ENCODE results near the gene ACTR1A.
A peak's percentile ranks its signal among the peaks of the same experiment; 100 is the strongest.

ACTR1A gene

DNA sequence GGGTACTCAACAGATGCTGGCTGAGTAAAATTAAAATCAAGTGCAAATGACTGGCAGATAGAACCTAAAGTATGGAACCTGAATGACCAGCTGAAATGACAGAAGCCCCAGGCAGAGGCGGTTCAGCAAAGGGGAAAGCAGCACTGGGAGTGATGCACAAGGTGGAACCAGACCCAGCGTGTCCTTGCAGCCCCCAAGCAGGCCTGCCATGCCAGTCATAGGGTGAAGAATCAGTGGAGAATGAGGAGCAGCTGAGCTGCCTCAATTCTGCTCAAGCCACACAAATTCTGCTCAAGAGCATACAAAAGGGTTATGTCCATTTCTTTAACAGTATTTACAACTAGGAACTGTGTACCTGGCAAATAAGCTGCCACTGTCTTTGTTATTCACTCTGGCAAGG, 8.7 kb downstream of the ACTR1A start:
- in situ Hi-C loops (cut with MboI; ENCODE audit: low pct_unique_long_range_greater_than_20kb, low sequenced_read_pairs), result loop anchor here (25.0 kb wide), 1 partner anchor 256 kb away; the partner anchor contains the start of genes ELOVL3, GBF1 and PITX3

DNA sequence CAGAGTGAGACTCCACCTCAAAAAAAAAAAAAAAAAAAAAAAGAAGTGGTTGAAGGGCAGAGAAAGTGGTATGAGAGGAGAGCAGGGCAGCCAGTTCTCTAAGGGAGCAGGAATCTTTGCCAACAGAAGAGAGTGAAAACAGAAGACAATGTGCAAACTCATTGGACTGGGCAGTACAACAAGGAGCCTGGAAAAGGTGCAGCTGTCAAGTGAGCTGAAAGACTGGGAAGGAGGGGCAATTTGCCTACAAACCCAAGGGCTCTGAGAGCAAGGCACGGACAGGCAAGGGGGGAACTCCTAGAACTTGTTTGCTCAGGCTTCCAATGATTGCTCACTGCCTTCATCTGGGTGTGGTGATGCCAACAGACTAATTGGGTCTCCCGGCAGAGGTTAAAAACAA, 9.5 kb downstream of the ACTR1A start:
- in situ Hi-C loops (cut with MboI; ENCODE audit: low pct_unique_long_range_greater_than_20kb, low sequenced_read_pairs), result loop anchor here (25.0 kb wide), 1 partner anchor 256 kb away; the partner anchor contains the start of genes ELOVL3, GBF1 and PITX3
- no peak for DNase-seq

More for the DNA sequence above, 8.7 kb downstream of the ACTR1A start:
- no peak for DNase-seq

DNA sequence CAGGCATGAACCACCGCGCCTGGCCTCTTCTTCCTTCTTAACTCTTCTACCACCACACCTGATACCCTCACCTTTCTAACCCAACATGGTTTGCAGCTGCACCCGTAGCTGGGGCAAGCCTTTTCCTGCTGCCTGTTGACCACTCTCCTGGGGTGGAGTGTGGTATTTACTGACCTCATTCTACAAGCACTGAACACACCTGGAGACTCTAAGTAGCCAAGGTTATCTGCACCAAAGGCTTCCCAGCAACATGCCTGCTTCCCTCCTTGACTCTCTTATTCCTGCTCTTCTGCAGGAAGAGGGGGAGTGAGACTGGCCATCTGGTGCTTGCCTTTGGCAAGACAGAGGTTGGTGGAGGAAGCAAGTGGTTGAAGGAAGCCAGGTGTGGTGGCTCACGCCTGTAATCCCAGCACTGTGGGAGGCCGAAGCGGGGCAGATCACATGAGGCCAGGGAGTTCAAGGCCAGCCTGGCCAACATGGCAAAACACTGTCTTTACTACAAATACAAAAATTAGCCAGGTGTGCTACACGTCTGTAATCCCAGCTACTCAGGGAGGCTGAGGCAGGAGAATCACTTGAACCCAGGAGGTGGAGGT, 10.1 kb downstream of the ACTR1A start:
- no peak for DNase-seq
- in situ Hi-C loops (cut with MboI; ENCODE audit: low pct_unique_long_range_greater_than_20kb, low sequenced_read_pairs), result loop anchor here (25.0 kb wide), 1 partner anchor 255 kb away; the partner anchor contains the start of genes ELOVL3, GBF1 and PITX3

DNA sequence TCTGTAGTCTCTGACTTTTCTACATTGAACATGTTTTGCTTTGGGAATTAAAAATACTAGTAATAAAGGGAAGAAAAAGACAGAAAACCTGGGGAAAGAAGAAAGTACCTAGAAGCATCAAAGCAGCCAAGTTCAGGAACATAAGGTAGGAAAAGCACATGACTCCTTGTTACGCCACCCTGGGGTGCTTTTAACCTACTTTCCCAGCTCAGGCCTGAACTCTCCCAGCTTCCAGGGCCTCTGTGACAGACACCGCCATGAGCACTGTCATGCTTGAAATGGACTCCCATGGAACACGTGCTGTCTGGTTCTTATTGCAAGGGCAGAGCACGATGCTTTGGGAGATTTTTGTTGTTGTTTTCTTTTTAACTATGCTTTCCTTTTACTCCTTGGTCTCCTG, 11.4 kb downstream of the ACTR1A start:
- in situ Hi-C loops (cut with MboI; ENCODE audit: low pct_unique_long_range_greater_than_20kb, low sequenced_read_pairs), result loop anchor here (25.0 kb wide), 1 partner anchor 254 kb away; the partner anchor contains the start of genes ELOVL3, GBF1 and PITX3
- no peak for DNase-seq

DNA sequence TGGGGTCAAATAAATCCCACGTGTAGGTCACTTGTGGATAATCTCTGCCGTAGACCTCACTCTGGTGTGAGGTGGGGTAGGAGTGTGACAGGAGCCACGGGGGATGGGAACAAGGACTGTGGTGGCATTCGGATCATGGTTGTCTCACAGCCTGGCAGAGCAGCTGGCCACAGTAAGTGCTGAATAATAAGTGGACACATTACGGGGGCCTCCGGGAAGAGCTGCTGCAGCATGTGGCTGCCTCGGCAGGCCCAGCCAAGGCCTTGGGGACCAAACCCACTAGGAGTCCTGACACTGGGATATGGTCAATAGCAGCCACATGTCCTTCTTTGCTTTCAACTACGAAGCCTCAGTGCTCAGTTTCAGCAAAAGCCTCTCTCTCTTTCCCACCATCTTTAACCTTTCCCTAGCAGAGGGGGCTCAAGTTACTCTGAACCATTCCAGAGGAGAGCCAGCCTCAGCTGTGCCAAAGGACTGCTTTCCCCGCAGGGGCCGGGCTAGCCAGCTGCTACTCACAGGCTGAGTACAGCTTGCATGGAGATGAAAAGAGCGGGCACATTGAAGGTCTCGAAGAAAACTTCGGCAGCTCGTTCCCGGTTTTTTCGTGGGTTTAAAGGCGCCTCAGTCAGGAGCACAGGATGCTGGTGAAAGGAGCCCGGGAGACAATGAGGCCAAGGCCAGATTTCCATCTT, 17.3 kb downstream of the ACTR1A start:
- in situ Hi-C loops (cut with MboI; ENCODE audit: low pct_unique_long_range_greater_than_20kb, low sequenced_read_pairs), result loop anchor here (25.0 kb wide), 1 partner anchor 248 kb away; the partner anchor contains the start of genes ELOVL3, GBF1 and PITX3
- no peak for DNase-seq

DNA sequence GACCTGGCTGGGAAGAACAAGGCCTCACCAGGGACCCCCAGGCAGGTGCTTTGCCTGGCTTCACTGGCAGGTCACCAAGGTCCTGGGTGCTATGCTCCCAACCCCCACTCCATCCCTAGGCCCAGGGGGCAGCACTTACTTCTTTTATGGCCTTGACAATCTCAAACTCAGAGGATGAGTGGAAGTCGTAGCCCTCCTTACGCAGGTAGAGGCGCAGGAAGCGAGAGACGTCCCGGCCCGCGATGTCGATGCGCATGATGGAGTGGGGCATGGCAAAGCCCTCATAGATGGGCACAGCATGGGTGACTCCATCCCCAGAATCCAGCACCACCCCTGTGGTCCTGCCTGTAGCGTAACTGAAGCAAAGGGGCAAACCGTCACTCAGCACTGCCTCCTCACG, 18.5 kb downstream of the ACTR1A start:
- in situ Hi-C loops (cut with MboI; ENCODE audit: low pct_unique_long_range_greater_than_20kb, low sequenced_read_pairs), result loop anchor here (25.0 kb wide), 1 partner anchor 247 kb away; the partner anchor contains the start of genes ELOVL3, GBF1 and PITX3
- no peak for DNase-seq

DNA sequence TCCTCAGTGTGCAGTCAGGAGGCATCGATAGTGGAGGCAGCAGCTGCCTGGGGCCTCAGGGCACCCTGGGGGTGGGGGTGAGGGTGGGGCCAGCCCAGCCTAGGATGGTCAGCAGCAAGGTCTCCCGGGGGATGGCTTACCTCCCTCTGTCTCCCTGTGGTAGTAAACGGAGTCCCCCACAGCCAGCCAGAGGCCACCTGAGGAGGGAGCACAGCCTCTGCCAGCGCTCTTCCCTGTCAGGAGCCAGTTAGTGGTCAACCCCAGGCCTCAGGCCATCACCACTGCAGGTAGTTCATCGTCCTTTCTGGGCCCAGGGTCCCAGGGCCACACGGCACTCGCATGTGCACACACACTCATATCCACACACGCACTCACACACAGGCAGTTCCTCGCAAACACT, 22.1 kb downstream of the ACTR1A start:
- in situ Hi-C loops (cut with MboI; ENCODE audit: low pct_unique_long_range_greater_than_20kb, low sequenced_read_pairs), result loop anchor here (25.0 kb wide), 1 partner anchor 243 kb away; the partner anchor contains the start of genes ELOVL3, GBF1 and PITX3
- no peak for DNase-seq

DNA sequence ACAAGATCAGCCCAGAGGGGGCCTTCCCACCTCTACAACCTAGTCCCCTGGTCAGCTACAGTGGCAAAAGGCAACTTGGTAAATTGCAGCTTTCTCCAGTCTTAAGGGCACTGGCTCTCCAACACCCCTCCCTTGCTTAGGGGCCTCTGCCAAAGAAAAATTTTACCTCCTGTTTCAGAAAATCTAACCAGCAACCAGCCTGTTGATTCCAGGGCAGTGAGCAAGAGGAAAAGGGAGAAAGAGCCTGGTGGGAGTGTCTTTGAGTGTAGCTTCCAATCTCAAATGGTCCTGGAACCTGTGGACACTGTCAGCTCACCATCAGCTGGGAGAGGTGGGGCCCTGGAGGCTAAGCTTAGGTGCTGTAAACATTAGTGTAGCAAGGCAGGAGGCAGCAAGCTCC, 22.9 kb downstream of the ACTR1A start:
- DNase-seq, result no peak
- in situ Hi-C loops (cut with MboI; ENCODE audit: low pct_unique_long_range_greater_than_20kb, low sequenced_read_pairs), result loop anchor here (25.0 kb wide), 1 partner anchor 242 kb away; the partner anchor contains the start of genes ELOVL3, GBF1 and PITX3

DNA sequence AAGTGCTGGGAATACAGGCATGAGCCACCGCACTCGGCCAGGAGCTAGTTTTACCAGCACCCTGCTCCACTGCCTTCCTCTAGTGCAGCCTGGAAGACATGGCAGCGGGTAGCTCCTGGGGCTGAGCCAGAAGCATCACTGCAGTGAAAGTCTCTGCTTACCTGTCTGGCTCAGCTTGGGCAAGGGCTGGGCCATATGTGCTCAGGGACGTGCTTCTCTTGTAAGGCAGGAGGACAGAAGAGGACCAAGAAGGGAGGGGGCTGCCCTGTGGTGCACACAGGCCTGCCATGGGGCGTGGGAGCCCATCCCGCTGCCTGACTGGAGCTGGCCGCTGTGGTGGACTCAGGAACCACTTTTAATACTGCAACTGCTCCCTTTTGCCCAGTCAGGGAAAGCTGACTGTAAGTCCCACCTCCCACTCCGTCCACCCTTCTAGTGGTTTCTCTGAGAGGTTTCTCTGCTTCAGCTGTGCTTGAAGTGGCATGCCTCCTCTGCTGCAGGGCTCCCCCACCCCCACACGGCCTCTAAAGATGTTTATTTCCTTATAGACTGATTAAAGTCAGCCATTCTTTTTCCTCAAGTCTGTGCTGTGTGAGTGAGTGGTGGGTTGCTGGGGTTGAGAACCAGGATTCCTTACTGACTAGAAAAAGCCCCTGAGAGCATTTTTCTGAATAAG, 25.9 kb downstream of the ACTR1A start:
- DNase-seq, result no peak
- in situ Hi-C loops (cut with MboI; ENCODE audit: low pct_unique_long_range_greater_than_20kb, low sequenced_read_pairs), result loop anchor here (25.0 kb wide), 1 partner anchor 239 kb away; the partner anchor contains the start of genes ELOVL3, GBF1 and PITX3

DNA sequence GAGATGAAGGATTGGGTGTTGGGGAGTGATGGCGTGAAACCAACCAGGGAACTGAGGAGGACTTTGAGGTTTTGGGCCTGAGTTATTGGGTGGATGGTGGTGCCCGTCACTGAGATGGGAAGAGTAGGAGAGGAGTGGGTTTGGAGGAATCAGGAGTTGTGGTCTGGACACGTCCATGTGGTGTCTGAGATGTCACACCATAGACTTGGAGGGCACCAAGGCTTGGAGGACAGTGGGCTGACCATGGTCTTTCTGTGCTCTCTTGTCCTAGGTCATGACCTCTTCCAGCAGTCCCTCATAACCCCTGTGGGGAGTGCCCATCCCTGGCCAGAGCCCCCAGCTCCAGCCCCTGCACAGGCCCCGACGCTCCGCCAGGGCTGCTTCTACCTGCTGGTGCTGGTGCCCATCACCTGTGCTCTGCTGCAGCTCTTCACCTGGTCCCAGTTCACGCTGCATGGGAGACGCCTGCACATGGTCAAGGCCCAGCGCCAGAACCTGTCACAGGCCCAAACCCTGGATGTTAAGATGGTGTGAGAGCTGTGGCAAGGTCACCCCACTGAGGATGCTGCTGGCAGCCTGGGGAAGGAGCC, 27.0 kb downstream of the ACTR1A start:
- in situ Hi-C loops (cut with MboI; ENCODE audit: low pct_unique_long_range_greater_than_20kb, low sequenced_read_pairs), result loop anchor here (25.0 kb wide), 1 partner anchor 238 kb away; the partner anchor contains the start of genes ELOVL3, GBF1 and PITX3

DNA sequence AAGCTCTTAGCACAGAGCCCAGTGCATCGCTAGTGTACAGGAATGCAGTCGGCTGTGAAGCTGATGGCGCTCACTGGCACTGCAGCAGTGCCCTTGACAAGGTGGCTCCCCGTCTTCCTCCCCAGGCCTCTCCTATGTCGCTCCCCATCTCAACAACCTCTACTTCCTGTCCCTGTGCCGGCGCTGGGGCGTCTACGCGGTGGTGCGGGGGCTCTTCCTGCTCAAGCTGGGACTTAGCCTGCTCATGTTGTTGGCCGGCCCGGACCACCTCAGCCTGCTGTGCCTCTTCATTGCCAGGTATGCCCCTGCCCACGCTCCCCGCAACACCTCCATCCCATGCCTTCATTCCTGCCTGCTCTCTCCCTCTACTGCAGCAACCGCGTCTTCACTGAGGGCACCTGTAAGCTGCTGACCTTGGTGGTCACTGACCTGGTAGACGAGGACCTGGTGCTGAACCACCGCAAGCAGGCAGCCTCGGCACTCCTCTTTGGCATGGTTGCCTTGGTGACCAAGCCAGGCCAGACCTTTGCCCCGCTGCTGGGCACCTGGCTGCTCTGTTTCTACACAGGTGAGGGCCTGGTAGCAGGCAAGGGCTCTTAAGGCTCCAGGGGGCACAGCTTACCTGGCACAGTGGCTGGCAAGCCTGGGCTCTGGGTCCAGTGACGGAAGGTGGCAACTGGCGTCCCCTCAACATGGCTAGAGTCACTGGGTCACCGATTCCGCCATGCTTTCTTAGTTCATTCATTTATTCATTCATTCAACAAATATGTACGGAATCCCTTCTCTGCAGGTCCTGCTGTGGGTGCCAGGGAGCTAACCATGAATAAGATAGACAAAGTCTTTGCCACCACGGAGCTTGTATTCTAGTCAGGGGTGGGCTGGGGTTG, 28.8 kb downstream of the ACTR1A start:
- in situ Hi-C loops (cut with MboI; ENCODE audit: low pct_unique_long_range_greater_than_20kb, low sequenced_read_pairs), result no loop called here
- DNase-seq, result no peak

More for the DNA sequence above, 27.0 kb downstream of the ACTR1A start:
- no peak for DNase-seq

DNA sequence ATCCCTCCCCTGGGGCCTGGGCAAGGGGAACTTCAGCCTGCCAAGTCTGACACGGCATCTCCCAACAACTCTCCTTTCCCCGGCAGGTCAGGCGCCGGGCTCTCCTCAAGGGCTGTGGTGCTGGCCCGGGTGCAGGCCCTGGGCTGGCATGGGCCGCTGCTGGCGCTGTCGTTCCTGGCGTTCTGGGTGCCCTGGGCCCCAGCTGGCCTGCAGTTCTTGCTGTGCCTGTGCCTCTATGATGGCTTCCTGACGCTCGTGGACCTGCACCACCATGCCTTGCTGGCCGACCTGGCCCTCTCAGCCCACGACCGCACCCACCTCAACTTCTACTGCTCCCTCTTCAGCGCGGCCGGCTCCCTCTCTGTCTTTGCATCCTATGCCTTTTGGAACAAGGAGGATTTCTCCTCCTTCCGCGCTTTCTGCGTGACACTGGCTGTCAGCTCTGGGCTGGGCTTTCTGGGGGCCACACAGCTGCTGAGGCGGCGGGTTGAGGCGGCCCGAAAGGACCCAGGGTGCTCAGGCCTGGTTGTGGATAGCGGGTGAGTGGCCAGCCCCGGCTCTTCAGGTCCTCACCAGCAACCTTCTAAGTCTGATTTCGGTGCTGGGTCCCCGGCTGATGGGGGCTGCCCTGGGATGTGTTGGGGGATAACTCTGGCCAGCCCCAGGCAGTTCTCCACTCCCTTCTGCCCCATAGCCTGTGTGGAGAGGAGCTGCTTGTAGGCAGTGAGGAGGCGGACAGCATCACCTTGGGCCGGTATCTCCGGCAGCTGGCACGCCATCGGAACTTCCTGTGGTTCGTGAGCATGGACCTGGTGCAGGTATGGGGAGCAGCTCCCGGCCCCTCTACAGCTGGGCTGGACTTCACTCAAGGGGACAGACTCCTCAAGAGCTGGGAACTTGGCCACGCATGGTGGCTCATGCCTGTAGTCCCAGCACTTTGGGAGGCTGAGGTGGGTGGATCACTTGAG, 31.6 kb downstream of the ACTR1A start:
- no peak for DNase-seq
- in situ Hi-C loops (cut with MboI; ENCODE audit: low pct_unique_long_range_greater_than_20kb, low sequenced_read_pairs), result no loop called here

DNA sequence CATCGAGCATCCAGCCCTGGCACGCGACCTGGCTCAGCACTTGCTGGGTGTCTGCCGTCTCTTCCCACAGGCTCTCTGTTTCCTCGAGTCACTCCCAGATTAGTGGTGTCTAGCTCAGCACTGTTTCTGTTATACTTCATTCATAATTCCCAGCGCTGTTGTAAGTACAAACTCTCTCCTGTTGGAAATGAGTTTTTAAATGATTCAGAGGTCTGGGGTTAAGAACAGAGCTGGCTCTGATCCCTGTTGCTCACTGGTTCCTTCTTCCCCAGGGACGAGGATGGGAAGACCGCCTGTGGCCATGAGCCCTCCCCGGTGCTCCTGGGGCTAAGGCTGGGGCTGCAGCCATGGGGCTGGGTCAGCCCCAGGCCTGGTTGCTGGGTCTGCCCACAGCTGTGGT, 33.8 kb downstream of the ACTR1A start:
- in situ Hi-C loops (cut with MboI; ENCODE audit: low pct_unique_long_range_greater_than_20kb, low sequenced_read_pairs), result no loop called here

DNA sequence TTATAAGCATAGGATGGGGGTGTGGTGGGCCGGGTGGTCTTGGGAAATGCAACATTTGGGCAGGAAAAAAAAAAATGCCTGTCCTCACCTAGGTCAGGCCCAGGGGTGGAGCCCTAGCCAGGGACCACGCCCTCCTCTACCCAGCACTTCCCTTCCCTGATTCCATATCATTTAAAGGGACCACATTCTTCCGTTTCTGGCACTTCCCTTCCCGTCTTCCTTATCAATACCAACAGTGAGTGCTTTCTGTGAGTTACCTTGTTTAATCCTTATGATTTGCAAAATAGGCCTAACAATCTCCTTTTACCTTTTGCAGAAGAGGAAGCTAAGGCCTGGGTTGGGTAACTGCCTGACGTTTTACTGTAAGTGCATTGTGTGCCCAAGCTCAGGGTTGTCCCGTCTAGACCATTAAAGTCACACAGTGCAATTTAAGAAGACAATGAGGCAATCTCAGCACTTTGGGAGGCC, 34.5 kb downstream of the ACTR1A start:
- peak; percentile 60 for DNase-seq
- in situ Hi-C loops (cut with MboI; ENCODE audit: low pct_unique_long_range_greater_than_20kb, low sequenced_read_pairs), result no loop called here

More for the DNA sequence above, 33.8 kb downstream of the ACTR1A start:
- no peak for DNase-seq

DNA sequence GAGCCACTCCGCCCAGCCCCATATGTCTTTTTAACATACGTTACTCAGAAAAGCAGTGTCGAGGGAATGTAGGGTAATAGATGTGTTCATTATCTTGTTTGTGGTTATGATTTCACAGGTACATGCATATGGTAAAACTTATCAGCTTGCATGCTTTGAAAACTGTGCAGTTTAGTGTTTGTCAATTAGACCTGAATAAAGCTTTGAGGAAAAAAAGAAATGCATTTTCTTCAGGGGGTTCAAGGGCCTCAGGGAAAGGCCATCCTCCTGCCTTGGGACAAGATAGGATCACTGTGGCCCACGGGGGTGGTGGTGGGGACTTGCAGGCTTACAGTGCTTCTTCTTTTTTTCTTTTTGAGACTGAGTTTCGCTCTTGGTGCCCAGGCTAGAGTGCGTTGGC, 35.2 kb downstream of the ACTR1A start:
- DNase-seq, result no peak
- in situ Hi-C loops (cut with MboI; ENCODE audit: low pct_unique_long_range_greater_than_20kb, low sequenced_read_pairs), result no loop called here

DNA sequence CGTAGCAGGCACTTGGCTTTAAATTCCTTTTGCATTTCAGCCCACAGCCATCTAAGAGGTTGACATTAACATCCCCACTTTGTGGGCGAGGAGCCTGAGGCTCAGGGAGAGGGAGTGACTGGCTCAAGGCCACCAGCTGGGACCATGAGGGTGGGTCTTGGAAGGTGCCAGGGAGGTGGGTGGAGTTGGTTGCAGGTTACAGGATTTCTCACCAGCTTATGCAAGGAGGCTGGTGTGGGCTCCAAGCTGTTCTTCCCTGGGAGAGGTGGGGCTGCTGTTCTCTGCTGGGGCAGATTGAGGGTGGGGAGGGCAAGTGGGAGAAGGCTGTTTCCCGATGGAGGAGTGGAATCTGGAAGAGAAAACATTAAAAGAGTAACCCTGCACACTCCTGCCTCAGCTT, 37.0 kb downstream of the ACTR1A start:
- no peak for DNase-seq
- in situ Hi-C loops (cut with MboI; ENCODE audit: low pct_unique_long_range_greater_than_20kb, low sequenced_read_pairs), result no loop called here

DNA sequence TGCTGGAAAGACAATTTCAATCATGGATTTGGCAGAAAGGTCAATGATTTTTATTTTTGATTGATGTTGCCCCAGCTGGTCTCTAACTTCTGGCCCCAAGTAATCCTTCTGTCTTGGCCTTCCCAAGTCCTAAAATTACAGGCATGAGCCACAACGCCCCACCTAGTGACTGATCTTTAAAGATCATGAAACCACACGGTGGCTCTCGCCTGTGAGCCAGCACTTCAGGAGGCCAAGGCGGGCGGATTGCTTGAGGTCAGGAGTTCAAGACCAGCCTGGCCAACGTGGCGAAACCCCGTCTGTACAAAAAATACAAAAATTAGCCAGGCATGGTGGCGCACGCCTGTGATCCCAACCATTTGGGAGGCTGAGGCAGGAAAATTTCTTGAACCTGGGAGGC, 38.5 kb downstream of the ACTR1A start:
- DNase-seq, result no peak
- in situ Hi-C loops (cut with MboI; ENCODE audit: low pct_unique_long_range_greater_than_20kb, low sequenced_read_pairs), result no loop called here

Data from KBM-7 (cell line).